ENCODE results near the gene SLC2A1. TPM values are rescaled to one million over a fixed set of nuclear protein-coding genes. Genes with fewer than 3 reads are reported as not detected.

The SLC2A1 gene
- total RNA-seq = 100 to 1,000 TPM; 238 to 883 (median 448) TPM

- DNase-seq = peak; percentile 72
- Histone ChIP-seq H3K4me1 (peaks cover 35 to 87% (median 41%) of the 10 kb centered on the region in 3 donors), H3K9me3 (no peaks in the 10 kb centered on the region), H3K36me3 (peaks cover 0 to 20% (median 0%) of the 10 kb centered on the region in 3 donors), H3K27ac (peak within 1 kb of the TSS; percentile 95 to 99 (median 96)), H3K4me3 (peak within 1 kb of the TSS; percentile 71 to 97 (median 88)), H3K27me3 (peaks cover 0 to 4% (median 0%) of the 10 kb centered on the region in 4 donors)
- TF ChIP-seq CTCF (IDR thresholded peaks at IDR 0.05) (peak in 1 of 6 experiments; percentile 7), POLR2A (IDR thresholded peaks at IDR 0.05) (peak in 3 of 4 donors; percentile 96 to 97 (median 97))
- intact Hi-C loops (cut with DNase I) = no loop called here
- WGBS, 2 donors = 0% methylated on average over 1 to 4 of the region's 87 CpGs
Measured at GRCh38 chr1:42958488-42959319, at the start of gene SLC2A1. TSS of gene SLC2A1 (minus strand) at chr1:42958868. CDS start at chr1:42958651, 217 bp downstream.

- Histone ChIP-seq H3K36me3 (no peaks in the 10 kb centered on the region), H3K4me3 (peak overlapping the region; percentile 9 to 46 (median 30)), H3K9me3 (no peaks in the 10 kb centered on the region), H3K27me3 (peaks cover 0 to 28% (median 0%) of the 10 kb centered on the region in 4 donors), H3K4me1 (peaks cover 14 to 46% (median 16%) of the 10 kb centered on the region in 3 donors), H3K27ac (peak overlapping the region; percentile 35 to 83 (median 80))
- WGBS, 2 donors = 59 to 60% methylated on average over 2 to 17 of the region's 49 CpGs
- no peak for DNase-seq
- TF ChIP-seq POLR2A (IDR thresholded peaks at IDR 0.05) = no peak
- no peak for TF ChIP-seq CTCF (IDR thresholded peaks at IDR 0.05)
- intact Hi-C loops (cut with DNase I) = no loop called here
Measured at GRCh38 chr1:43007377-43008114, 48.9 kb upstream of the SLC2A1 start.

- Histone ChIP-seq H3K36me3 (no peaks in the 10 kb centered on the region), H3K27me3 (peaks cover 0 to 28% (median 0%) of the 10 kb centered on the region in 4 donors), H3K27ac (peak overlapping the region in 1 of 4 donors; percentile 7), H3K9me3 (no peaks in the 10 kb centered on the region), H3K4me1 (peaks cover 13 to 39% (median 14%) of the 10 kb centered on the region in 3 donors), H3K4me3 (no peak overlapping the region)
- WGBS, 2 donors = 46 to 58% methylated on average over 3 to 11 of the region's 18 CpGs
- TF ChIP-seq POLR2A (IDR thresholded peaks at IDR 0.05) = no peak
- TF ChIP-seq CTCF (IDR thresholded peaks at IDR 0.05) = no peak
- DNase-seq = no peak
- intact Hi-C loops (cut with DNase I) = no loop called here
Measured at GRCh38 chr1:43005460-43006361, 47.0 kb upstream of the SLC2A1 start.

- no peak for DNase-seq
- WGBS, 2 donors = 77 to 78% methylated on average over 9 of the region's 9 CpGs
- Histone ChIP-seq H3K4me3 (no peak overlapping the region), H3K4me1 (peaks cover 13 to 39% (median 14%) of the 10 kb centered on the region in 3 donors), H3K9me3 (no peaks in the 10 kb centered on the region), H3K27ac (no peak overlapping the region), H3K27me3 (peaks cover 0 to 28% (median 0%) of the 10 kb centered on the region in 4 donors), H3K36me3 (no peaks in the 10 kb centered on the region)
- intact Hi-C loops (cut with DNase I) = no loop called here
- no peak for TF ChIP-seq POLR2A (IDR thresholded peaks at IDR 0.05)
- no peak for TF ChIP-seq CTCF (IDR thresholded peaks at IDR 0.05)
Measured at GRCh38 chr1:43004587-43005459, 46.2 kb upstream of the SLC2A1 start.
